Urothelium cell line (cell line): ENCODE measurements around the gene TMEM218.

Experiments used
- DNase-seq: peaks from one replicate; pipeline ENCODE4 v3.0.0; 2011; ENCODE audit warnings: low spot score, mixed read lengths
- FAIRE-seq: peaks from 2 replicates; lab custom pipeline; 2011; peaks lifted over from hg19 to GRCh38; lab: Jason Lieb, UNC

Gene TMEM218

DNA sequence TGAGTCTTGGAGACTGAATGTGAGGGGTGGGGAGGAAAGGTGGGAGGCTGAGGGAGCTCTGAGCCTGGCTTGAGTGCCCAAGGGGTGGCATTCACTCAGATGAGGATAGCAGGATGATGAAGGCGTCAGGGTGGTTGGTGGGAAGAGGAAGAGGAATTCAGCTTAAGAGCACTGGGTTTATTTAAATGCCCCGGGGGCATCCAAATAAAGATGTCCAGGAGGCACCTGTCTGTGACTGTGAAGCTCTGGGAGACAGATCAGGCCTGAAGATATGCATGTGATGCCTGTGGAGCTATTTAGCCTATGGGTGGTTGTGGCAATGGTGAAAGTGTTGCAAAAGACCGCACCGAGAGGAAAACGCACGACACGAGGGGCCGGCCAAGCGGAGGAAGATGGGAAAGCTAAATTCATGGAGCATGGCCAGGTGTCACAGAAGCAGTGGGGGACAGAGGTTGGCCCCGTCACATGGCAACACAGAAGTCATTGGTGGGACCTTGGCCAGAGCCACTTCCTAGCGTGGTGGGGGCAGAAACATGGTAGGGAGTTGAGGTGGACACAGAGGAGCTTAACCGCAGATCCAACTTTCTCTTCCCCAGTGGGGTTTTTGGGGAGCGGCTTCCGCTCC lies 32.8 kb downstream of the TMEM218 start:
- FAIRE-seq = no peak

GRCh38 chr11:125078016-125078415 lies 33.4 kb downstream of the TMEM218 start:
- DNase-seq = no peak
- FAIRE-seq = no peak

More for the DNA sequence above, 32.8 kb downstream of the TMEM218 start:
- no peak for DNase-seq

DNA sequence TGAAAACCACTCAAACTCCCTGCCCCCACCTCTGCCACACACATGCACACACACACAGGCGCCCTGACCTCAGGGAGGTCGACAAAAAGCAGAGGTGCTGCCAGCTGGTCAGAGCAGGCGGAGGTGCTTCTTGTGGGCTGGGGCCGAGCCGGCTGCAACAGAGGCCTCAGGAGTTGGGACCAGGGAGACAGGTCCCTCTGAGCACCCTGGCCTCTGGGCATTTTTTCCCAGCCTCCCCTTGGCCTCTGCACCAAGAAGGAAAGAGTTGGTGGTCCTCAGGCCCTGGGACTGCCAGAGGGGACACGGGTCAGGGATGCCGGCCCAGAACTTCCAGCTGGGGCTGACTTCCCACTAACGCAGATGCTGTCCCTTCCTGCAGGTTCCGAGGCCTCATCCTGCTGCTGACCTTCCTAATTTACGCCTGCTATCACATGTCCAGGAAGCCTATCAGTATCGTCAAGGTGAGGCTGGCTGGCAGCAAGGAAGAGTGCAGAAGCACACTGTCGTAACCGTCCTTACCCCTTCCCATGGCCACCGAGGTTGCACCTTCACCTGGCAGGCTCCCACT lies 35.0 kb downstream of the TMEM218 start:
- DNase-seq (no peak), FAIRE-seq (no peak)

GRCh38 chr11:125075900-125076317 lies 35.5 kb downstream of the TMEM218 start:
- DNase-seq = no peak
- FAIRE-seq = no peak

DNA sequence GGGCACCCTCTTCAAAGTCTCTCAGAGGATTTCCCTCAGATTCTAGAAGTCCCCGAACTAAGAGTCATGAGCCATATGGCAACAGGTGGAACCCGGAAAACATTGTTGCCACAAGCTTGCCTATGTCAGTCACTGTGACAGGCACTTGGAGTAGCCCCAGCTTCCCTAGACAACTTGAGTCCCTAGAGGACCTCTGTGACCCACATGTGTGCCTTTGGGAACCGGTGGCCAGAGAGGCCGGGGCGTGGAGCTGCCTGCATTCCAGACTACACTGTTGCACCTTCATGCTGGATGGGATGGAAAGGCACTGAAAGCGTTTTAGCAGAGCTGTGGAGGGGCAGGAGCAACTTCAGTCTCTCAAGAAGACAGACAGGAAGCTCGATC lies 36.2 kb downstream of the TMEM218 start:
- DNase-seq (no peak), FAIRE-seq (no peak)

- DNase-seq (no peak), FAIRE-seq (no peak)
Measured at GRCh38 chr11:125074511-125075241, 36.8 kb downstream of the TMEM218 start.

GRCh38 chr11:125073616-125074483 lies 37.6 kb downstream of the TMEM218 start:
- FAIRE-seq (no peak), DNase-seq (no peak)

GRCh38 chr11:125072961-125073590 lies 38.4 kb downstream of the TMEM218 start:
- DNase-seq (no peak), FAIRE-seq (no peak)

DNA sequence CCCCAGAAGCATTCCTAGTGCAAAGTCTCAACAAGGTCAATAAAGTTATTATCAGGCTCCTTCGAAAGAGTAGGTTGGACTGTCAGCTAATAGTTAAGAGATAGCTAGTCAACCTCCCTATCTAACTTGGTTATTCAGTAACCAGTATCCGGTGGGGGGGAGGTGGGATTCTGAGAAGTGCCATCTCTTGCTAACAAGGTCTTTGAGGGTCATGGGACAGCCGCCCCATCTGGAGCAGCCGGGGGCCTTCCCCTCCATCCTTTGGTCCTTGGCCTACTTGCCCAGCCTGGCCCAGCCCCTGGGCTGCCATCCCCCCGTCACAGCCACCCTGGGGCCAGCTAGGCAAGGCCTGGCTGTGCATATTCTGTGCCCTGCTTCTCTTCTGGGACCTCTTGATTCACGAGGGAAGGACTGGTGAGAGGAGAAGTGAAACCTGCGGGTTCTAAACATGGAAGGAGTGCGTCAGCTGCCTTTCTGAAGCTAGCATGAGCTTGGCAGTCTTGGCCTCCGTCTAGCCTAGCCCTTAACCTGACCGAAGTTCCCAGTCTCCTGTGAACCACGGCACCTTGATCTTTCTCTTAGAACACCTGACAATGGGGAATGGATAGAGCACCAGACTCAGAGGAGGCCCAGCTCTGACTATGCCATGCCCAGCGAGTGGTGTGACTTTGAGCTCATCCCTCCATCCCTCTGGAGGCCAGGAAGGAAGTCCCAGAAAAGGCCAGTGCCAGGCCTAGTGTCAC lies 39.0 kb downstream of the TMEM218 start:
- FAIRE-seq (no peak), DNase-seq (no peak)

DNA sequence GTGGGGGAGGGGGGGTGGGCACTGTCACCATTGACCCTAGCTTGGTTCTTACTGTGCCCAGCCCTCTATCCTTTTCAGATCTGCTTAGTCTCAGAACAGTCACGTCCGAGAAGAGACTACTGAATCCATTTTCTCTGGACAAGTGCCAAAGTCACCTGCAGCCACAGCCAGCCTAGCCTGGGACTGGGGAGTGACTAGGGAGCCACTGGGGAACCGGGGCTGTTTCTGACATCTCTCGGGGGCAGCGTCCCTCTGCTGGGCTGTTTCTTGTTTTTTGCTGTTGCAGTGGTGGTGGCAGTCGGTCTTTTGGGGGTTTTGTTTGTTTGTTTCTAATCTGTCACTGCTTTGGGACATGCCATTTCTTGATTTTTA lies 39.6 kb downstream of the TMEM218 start:
- no peak for DNase-seq
- no peak for FAIRE-seq

DNA sequence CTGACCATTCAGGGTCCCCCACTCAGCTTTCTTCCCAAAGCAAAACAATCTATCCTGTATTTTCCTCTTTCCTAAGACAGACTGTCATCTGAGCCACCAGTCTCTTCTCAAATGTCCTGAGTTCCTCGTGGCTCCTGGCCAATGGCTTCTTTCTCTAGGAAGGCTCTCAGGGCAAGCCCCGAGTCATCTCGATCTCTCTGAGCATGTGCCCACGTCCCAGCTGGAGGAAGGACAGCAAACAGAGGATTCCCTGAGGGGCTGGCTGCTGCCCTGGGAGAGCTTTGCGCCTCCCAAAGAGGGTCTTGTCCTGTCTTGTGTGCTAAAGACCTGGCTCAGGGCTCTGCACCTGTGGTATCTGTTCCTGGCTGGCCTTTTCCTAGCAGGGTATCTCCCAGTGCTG lies 40.0 kb downstream of the TMEM218 start:
- FAIRE-seq (no peak), DNase-seq (no peak)

- DNase-seq (peak; percentile 43), FAIRE-seq (no peak)
Measured at GRCh38 chr11:125070699-125071254, 40.6 kb downstream of the TMEM218 start.

- no peak for FAIRE-seq
Measured at GRCh38 chr11:125069796-125070195, 41.6 kb downstream of the TMEM218 start.

DNA sequence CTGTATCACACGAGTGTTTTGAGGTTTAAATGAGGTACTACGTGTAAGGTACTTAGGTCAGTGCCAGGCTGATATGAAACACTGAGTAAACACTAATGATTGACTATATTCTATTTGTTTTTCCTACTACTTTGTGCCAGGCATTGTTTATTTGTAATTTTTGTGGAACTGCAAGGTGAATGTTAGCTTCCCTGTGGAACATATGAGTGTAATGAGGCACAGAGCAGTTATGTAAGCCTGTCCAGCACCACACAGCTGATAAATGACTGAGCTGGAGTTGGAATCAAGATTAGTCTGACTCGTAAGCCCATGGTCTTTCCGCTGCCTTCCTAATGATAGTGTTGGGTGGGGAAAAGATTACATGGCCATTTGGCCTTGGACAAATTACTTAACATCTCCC lies 42.4 kb downstream of the TMEM218 start:
- no peak for DNase-seq
- FAIRE-seq = no peak

More at GRCh38 chr11:125069796-125070195, 41.6 kb downstream of the TMEM218 start:
- DNase-seq = no peak

- FAIRE-seq = no peak
Measured at GRCh38 chr11:125068368-125068767, 43.1 kb downstream of the TMEM218 start.

DNA sequence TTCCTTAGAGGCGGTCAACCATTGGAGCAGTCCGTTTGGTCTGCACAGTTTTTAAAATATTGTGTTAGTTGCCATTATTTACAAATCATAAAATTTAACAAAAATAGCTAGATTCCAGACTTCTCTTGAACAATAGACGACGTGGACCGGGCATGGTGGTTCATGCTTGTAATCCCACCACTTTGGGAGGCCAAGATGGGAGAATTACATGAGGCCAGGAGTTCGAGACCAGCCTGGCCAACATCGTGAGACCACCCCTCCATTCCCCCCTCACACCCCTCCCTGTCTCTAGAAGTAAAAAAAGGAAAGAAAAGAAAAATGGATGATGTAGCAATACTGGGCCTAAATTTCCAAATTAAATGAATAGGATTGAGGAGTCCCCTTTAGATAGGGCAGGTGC lies 47.4 kb downstream of the TMEM218 start:
- DNase-seq (no peak), FAIRE-seq (no peak)

More at GRCh38 chr11:125068368-125068767, 43.1 kb downstream of the TMEM218 start:
- DNase-seq = no peak

- DNase-seq (no peak), FAIRE-seq (no peak)
Measured at GRCh38 chr11:125063429-125064043, 47.9 kb downstream of the TMEM218 start.

DNA sequence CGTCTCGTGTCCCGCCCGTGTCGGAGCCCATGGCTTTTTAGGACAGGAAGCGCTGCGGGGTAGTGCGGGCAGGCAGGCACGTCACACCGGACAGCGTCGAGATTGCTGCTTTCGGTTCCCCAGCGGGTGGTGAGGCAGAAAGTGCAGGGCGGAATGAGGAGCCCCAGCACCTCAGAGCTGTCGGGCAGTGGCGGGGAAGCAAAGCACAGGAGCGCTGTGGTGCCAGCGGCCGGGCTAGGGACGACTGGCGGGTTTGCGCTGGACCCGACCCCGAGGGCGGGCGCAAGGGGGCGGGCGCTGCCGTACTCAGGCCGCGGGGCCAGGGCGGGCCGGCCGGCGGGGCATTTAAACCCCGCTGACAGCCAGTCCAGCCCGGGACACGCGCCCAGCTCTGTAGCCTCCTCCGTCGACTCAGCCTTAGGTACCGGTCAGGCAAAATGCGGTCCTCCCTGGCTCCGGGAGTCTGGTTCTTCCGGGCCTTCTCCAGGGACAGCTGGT lies 48.4 kb downstream of the TMEM218 start, which contains the start of gene SLC37A2:
Gene SLC37A2, plus strand, starts transcription at position 375 of the 498 bp plus-strand sequence. Its CDS starts 63 bp downstream, at position 438.
- peak; percentile 66 for DNase-seq
- FAIRE-seq = no peak
